ENCODE data around the gene CPOX. TPM values are rescaled to one million over a fixed set of nuclear protein-coding genes. Genes with fewer than 3 reads are reported as not detected.

The CPOX gene
- total and polyA plus RNA-seq, 4 donors: 9.8 to 22.2 (median 13.2) TPM

GRCh38 chr3:98545940-98546339, 47.5 kb downstream of the CPOX start:
- TF ChIP-seq CTCF (IDR thresholded peaks at IDR 0.05; ENCODE audit: control extremely low read depth, extremely low read depth): no peak
- WGBS, 2 donors: 76 to 86% methylated on average over 5 of the region's 5 CpGs
- DNase-seq: no peak
- Histone ChIP-seq H3K4me1 (ENCODE audit: control insufficient read depth in 5 of 5, insufficient read depth in 5 of 5, low read length in 5 of 5) (no peaks in the 10 kb centered on the region), H3K36me3 (ENCODE audit: control insufficient read depth in 4 of 4, insufficient read depth in 4 of 4, low read length in 4 of 4) (no peaks in the 10 kb centered on the region), H3K9ac (ENCODE audit: insufficient read depth in 1 of 2, low read length in 2 of 2) (no peak overlapping the region), H3K27me3 (ENCODE audit: control insufficient read depth in 3 of 3, insufficient read depth in 3 of 3, low read length in 2 of 3) (no peaks in the 10 kb centered on the region), H3K27ac (ENCODE audit: low read depth in 1 of 2, low read length in 1 of 2) (no peak overlapping the region), H3K9me3 (ENCODE audit: control insufficient read depth in 4 of 4, insufficient read depth in 3 of 4, low read length in 3 of 4) (no peaks in the 10 kb centered on the region), H3K4me3 (no peak overlapping the region)
- ATAC-seq (ENCODE audit: insufficient read depth, low FRiP score): no peak

- Histone ChIP-seq H3K27ac (ENCODE audit: low read depth in 1 of 2, low read length in 1 of 2) (no peak overlapping the region), H3K4me1 (ENCODE audit: control insufficient read depth in 5 of 5, insufficient read depth in 5 of 5, low read length in 5 of 5) (no peaks in the 10 kb centered on the region), H3K36me3 (ENCODE audit: control insufficient read depth in 4 of 4, insufficient read depth in 4 of 4, low read length in 4 of 4) (no peaks in the 10 kb centered on the region), H3K27me3 (ENCODE audit: control insufficient read depth in 3 of 3, insufficient read depth in 3 of 3, low read length in 2 of 3) (no peaks in the 10 kb centered on the region), H3K4me3 (no peak overlapping the region), H3K9ac (ENCODE audit: insufficient read depth in 1 of 2, low read length in 2 of 2) (no peak overlapping the region), H3K9me3 (ENCODE audit: control insufficient read depth in 4 of 4, insufficient read depth in 3 of 4, low read length in 3 of 4) (no peaks in the 10 kb centered on the region)
- no peak for ATAC-seq (ENCODE audit: insufficient read depth, low FRiP score)
- no peak for TF ChIP-seq CTCF (IDR thresholded peaks at IDR 0.05; ENCODE audit: control extremely low read depth, extremely low read depth)
- 89 to 90% methylated on average over 1 of the region's 1 CpG for WGBS, 2 donors
- DNase-seq: no peak
Measured at GRCh38 chr3:98542623-98543022, 50.8 kb downstream of the CPOX start.

GRCh38 chr3:98541695-98542094, 51.7 kb downstream of the CPOX start:
- Histone ChIP-seq H3K9ac (ENCODE audit: insufficient read depth in 1 of 2, low read length in 2 of 2) (no peak overlapping the region), H3K9me3 (ENCODE audit: control insufficient read depth in 4 of 4, insufficient read depth in 3 of 4, low read length in 3 of 4) (no peaks in the 10 kb centered on the region), H3K4me3 (no peak overlapping the region), H3K36me3 (ENCODE audit: control insufficient read depth in 4 of 4, insufficient read depth in 4 of 4, low read length in 4 of 4) (no peaks in the 10 kb centered on the region), H3K4me1 (ENCODE audit: control insufficient read depth in 5 of 5, insufficient read depth in 5 of 5, low read length in 5 of 5) (no peaks in the 10 kb centered on the region), H3K27me3 (ENCODE audit: control insufficient read depth in 3 of 3, insufficient read depth in 3 of 3, low read length in 2 of 3) (no peaks in the 10 kb centered on the region), H3K27ac (ENCODE audit: low read depth in 1 of 2, low read length in 1 of 2) (no peak overlapping the region)
- ATAC-seq (ENCODE audit: insufficient read depth, low FRiP score) (no peak), DNase-seq (no peak)
- no peak for TF ChIP-seq CTCF (IDR thresholded peaks at IDR 0.05; ENCODE audit: control extremely low read depth, extremely low read depth)
- 95% methylated on average over 1 of the region's 1 CpG for WGBS, 2 donors

- Histone ChIP-seq H3K9me3 (ENCODE audit: control insufficient read depth in 4 of 4, insufficient read depth in 3 of 4, low read length in 3 of 4) (no peaks in the 10 kb centered on the region), H3K27me3 (ENCODE audit: control insufficient read depth in 3 of 3, insufficient read depth in 3 of 3, low read length in 2 of 3) (no peaks in the 10 kb centered on the region), H3K36me3 (ENCODE audit: control insufficient read depth in 4 of 4, insufficient read depth in 4 of 4, low read length in 4 of 4) (no peaks in the 10 kb centered on the region), H3K9ac (ENCODE audit: insufficient read depth in 1 of 2, low read length in 2 of 2) (no peak overlapping the region), H3K4me3 (no peak overlapping the region), H3K27ac (ENCODE audit: low read depth in 1 of 2, low read length in 1 of 2) (no peak overlapping the region), H3K4me1 (ENCODE audit: control insufficient read depth in 5 of 5, insufficient read depth in 5 of 5, low read length in 5 of 5) (no peaks in the 10 kb centered on the region)
- no peak for DNase-seq
- no peak for TF ChIP-seq CTCF (IDR thresholded peaks at IDR 0.05; ENCODE audit: control extremely low read depth, extremely low read depth)
- WGBS, 2 donors: 76 to 83% methylated on average over 3 of the region's 3 CpGs
- ATAC-seq (ENCODE audit: insufficient read depth, low FRiP score): no peak
Measured at GRCh38 chr3:98540346-98540745, 53.1 kb downstream of the CPOX start.

Data from lung (tissue), 12 donors.